NCI-H1105 treated with DMSO at 0.1 percent for 48 hours (cell line): ENCODE measurements around the gene AMPD2.

Source experiments
- DNase-seq: peaks from one replicate; lab custom pipeline; 2025; lab: John Stamatoyannopoulos, UW

AMPD2 gene

GRCh38 chr1:109617291-109617801, 2.3 kb upstream of the AMPD2 start:
- no peak for DNase-seq

GRCh38 chr1:109618661-109619575, 719 bp upstream of the AMPD2 start:
- no peak for DNase-seq

- peak; percentile 34 for DNase-seq
Observed at GRCh38 chr1:109620401-109620791, 759 bp downstream of the AMPD2 start.

GRCh38 chr1:109620841-109621286, 1.2 kb downstream of the AMPD2 start:
- peak; percentile 91 for DNase-seq

- no peak for DNase-seq
Observed at GRCh38 chr1:109621379-109622136, 1.9 kb downstream of the AMPD2 start.

- DNase-seq, result no peak
Observed at GRCh38 chr1:109622137-109622892, 2.7 kb downstream of the AMPD2 start.

GRCh38 chr1:109622895-109623294, 3.3 kb downstream of the AMPD2 start:
- no peak for DNase-seq

- DNase-seq, result no peak
Observed at GRCh38 chr1:109623601-109624161, 4.0 kb downstream of the AMPD2 start.

GRCh38 chr1:109624201-109625010, 4.8 kb downstream of the AMPD2 start:
- DNase-seq, result no peak

GRCh38 chr1:109625176-109625575, 5.5 kb downstream of the AMPD2 start:
- no peak for DNase-seq

- DNase-seq, result no peak
Observed at GRCh38 chr1:109625601-109626560, 6.2 kb downstream of the AMPD2 start.

GRCh38 chr1:109626682-109627408, 7.2 kb downstream of the AMPD2 start:
- DNase-seq, result no peak

GRCh38 chr1:109627692-109628399, 8.2 kb downstream of the AMPD2 start:
- no peak for DNase-seq

GRCh38 chr1:109628540-109629321, 9.1 kb downstream of the AMPD2 start:
- DNase-seq, result no peak

GRCh38 chr1:109629372-109630030, 9.9 kb downstream of the AMPD2 start:
- no peak for DNase-seq

GRCh38 chr1:109630081-109630897, 10.7 kb downstream of the AMPD2 start:
- no peak for DNase-seq
